Measurements from ENCODE around the gene PARP11. TPM values are rescaled to one million over a fixed set of nuclear protein-coding genes. Genes with fewer than 3 reads are reported as not detected.

Gene PARP11
- total RNA-seq, 1 experiment from 2014 or later, result 2.7 TPM

- RAD21 ChIA-PET (ENCODE audit: low non-redundant PET in 1 of 2, low total read pairs in 2 of 2, uncharacterized antibody in 2 of 2, unreplicated experiment in 2 of 2), result no interaction called here
- BruUV-seq (replicated peaks), result no TSS peak
- Histone ChIP-seq H4K20me1 (ENCODE audit: insufficient read depth) (no peaks in the 10 kb centered on the region), H3K4me1 (ENCODE audit: control insufficient read depth in 1 of 2, insufficient read depth in 2 of 2, low read length in 2 of 2) (peaks cover 0 to 5% of the 10 kb centered on the region in 2 experiments; a peak in 2 of 4 replicates), H3K27me3 (ENCODE audit: insufficient read depth, low read length) (no peaks in the 10 kb centered on the region), H3K9me2 (ENCODE audit: insufficient read depth) (no peaks in the 10 kb centered on the region), H3K4me2 (ENCODE audit: low read length) (no peak overlapping the region), H3K27ac (ENCODE audit: low read depth, low read length) (no peak overlapping the region), H3K9me3 (ENCODE audit: control insufficient read depth in 1 of 2, insufficient read depth in 1 of 2, low read depth in 1 of 2, low read length in 2 of 2) (no peaks in the 10 kb centered on the region), H3K9ac (ENCODE audit: low read length) (no peak overlapping the region), H3K36me3 (ENCODE audit: control insufficient read depth in 1 of 2, insufficient read depth in 2 of 2, low read length in 2 of 2) (no peaks in the 10 kb centered on the region), H2AFZ (ENCODE audit: low read depth, low read length, poor library complexity, severe bottlenecking) (no peak overlapping the region), H3K79me2 (ENCODE audit: insufficient read depth, low read length) (no peaks in the 10 kb centered on the region), H3K4me3 (replicated peaks in 1 of 2; ENCODE audit: low read depth in 1 of 2, low read length in 2 of 2) (no peak overlapping the region)
- DNase-seq (ENCODE audit: low read depth, low spot score), result no peak
- intact Hi-C loops (cut with micrococcal nuclease), result no loop called here
- no peak for TF ChIP-seq ELF1 (IDR thresholded peaks at IDR 0.05; ENCODE audit: borderline replicate concordance, low read depth)
- no peak for TF ChIP-seq CBX3 (IDR thresholded peaks at IDR 0.05; ENCODE audit: low read depth)
- TF ChIP-seq EZH2phosphoT487 (IDR thresholded peaks at IDR 0.05; ENCODE audit: borderline replicate concordance), result no peak
- no peak for TF ChIP-seq TCF7L2 (IDR thresholded peaks at IDR 0.05; ENCODE audit: borderline replicate concordance, extremely low read depth, insufficient read depth, insufficient read length)
- no peak for TF ChIP-seq YY1 (IDR thresholded peaks at IDR 0.05; ENCODE audit: extremely low read depth, insufficient replicate concordance, low read depth, low read length)
- no peak for TF ChIP-seq ZNF274 (IDR thresholded peaks at IDR 0.05; ENCODE audit: low read depth, low read length)
- TF ChIP-seq ZBTB33 (IDR thresholded peaks at IDR 0.05; ENCODE audit: extremely low read depth, insufficient replicate concordance, low read length), result no peak
- no peak for TF ChIP-seq RAD21 (IDR thresholded peaks at IDR 0.05; ENCODE audit: low read depth)
- no peak for TF ChIP-seq FOSL1 (IDR thresholded peaks at IDR 0.05; ENCODE audit: low read depth)
- no peak for TF ChIP-seq CEBPB (IDR thresholded peaks at IDR 0.05; ENCODE audit: low read depth)
- no peak for TF ChIP-seq REST (IDR thresholded peaks at IDR 0.05; ENCODE audit: low read depth)
- no peak for TF ChIP-seq SP1 (IDR thresholded peaks at IDR 0.05; ENCODE audit: low read depth)
- TF ChIP-seq EZH2 (IDR thresholded peaks at IDR 0.05), result no peak
- CTCF ChIA-PET, result interaction anchor here (1.4 kb wide), 1 partner anchor 18 kb away, joined by 4 read pairs; no protein-coding TSS in a partner anchor
- POLR2A ChIA-PET, result no interaction called here
- ATAC-seq, result no peak
Measured at GRCh38 chr12:3821441-3821840, 51.8 kb downstream of the PARP11 start.

Data from HCT116 (cell line).